OCI-LY1 (cell line): ENCODE results near the gene SMIM11.

Source experiments
- H2AFZ ChIP-seq: fragments of 200-600 bp; sonication (generic), shearing (Covaris generic); 2 replicates; pipeline ENCODE4 v1.6.0; 2014; ENCODE audit warnings: antibody characterized with exemption, mild to moderate bottlenecking, low read length
- H3F3A ChIP-seq: fragments of 200-600 bp; sonication (generic), shearing (Covaris generic); 2 replicates; pipeline ENCODE4 v1.6.0; 2014; ENCODE audit warnings: mild to moderate bottlenecking, antibody characterized with exemption, low read length, moderate library complexity; ENCODE audit not compliant: insufficient read depth
- H3K27ac ChIP-seq: fragments of 200-600 bp; sonication (generic); 2 replicates; pipeline ENCODE4 v1.5.1; 2014; ENCODE audit warnings: low read length, mixed run types, mild to moderate bottlenecking, low read depth; ENCODE audit not compliant: poor library complexity, severe bottlenecking
- H3K27me3 ChIP-seq: fragments of 200-600 bp; sonication (generic); 2 replicates; pipeline ENCODE4 v1.6.0; 2014; ENCODE audit warnings: antibody characterized with exemption, mild to moderate bottlenecking, low read length, moderate library complexity; ENCODE audit not compliant: insufficient read depth
- H3K36me3 ChIP-seq: fragments of 200-600 bp; sonication (generic); 2 replicates; pipeline ENCODE4 v1.6.1; 2014; ENCODE audit warnings: mild to moderate bottlenecking, antibody characterized with exemption, low read length, moderate library complexity, mixed read lengths; ENCODE audit not compliant: insufficient read depth
- H3K4me1 ChIP-seq: fragments of 200-600 bp; sonication (generic); 2 replicates; pipeline ENCODE4 v1.5.1; 2014; ENCODE audit warnings: mild to moderate bottlenecking, low read length, moderate library complexity; ENCODE audit not compliant: insufficient read depth, severe bottlenecking
- H3K4me2 ChIP-seq: fragments of 200-600 bp; sonication (generic), shearing (Covaris generic); 2 replicates; pipeline ENCODE4 v1.6.1; 2014; ENCODE audit warnings: low read length
- H3K4me3 ChIP-seq: fragments of 200-600 bp; sonication (generic); 2 replicates; pipeline ENCODE4 v1.5.1; 2014; ENCODE audit warnings: low read length, low read depth, mild to moderate bottlenecking, mixed read lengths; ENCODE audit not compliant: poor library complexity, severe bottlenecking
- H3K79me2 ChIP-seq: fragments of 200-600 bp; shearing (Covaris generic); 2 replicates; pipeline ENCODE4 v1.6.1; 2016; ENCODE audit warnings: mixed run types, low read length, mixed read lengths; ENCODE audit not compliant: insufficient read depth
- H3K9ac ChIP-seq: fragments of 200-600 bp; sonication (generic), shearing (Covaris generic); 2 replicates; pipeline ENCODE4 v1.6.1; 2014; ENCODE audit warnings: mild to moderate bottlenecking, low read length, mixed read lengths
- H3K9me2 ChIP-seq: fragments of 200-600 bp; sonication (generic), shearing (Covaris generic); 2 replicates; pipeline ENCODE4 v1.6.1; 2014; ENCODE audit warnings: low read depth, mild to moderate bottlenecking, low read length, mixed read lengths
- H3K9me3 ChIP-seq: fragments of 200-600 bp; shearing (Covaris generic); 2 replicates; pipeline ENCODE4 v1.6.1; 2014; ENCODE audit warnings: low read length, mixed read lengths
- H4K20me1 ChIP-seq: fragments of 200-600 bp; sonication (generic), shearing (Covaris generic); 2 replicates; pipeline ENCODE4 v1.6.0; 2016; ENCODE audit warnings: mild to moderate bottlenecking, low read length; ENCODE audit not compliant: insufficient read depth
- CTCF ChIP-seq: fragments of 200-600 bp; sonication (generic), shearing (Covaris generic); IDR thresholded peaks from 2 replicates; pipeline ENCODE4 v1.5.1; 2017; ENCODE audit warnings: mild to moderate bottlenecking, antibody characterized with exemption, low read length, moderate library complexity, mixed read lengths
- EZH2 ChIP-seq: fragments of 200-600 bp; sonication (generic), shearing (Covaris generic); IDR thresholded peaks from 2 replicates; pipeline ENCODE4 v1.8.0; 2017; ENCODE audit warnings: borderline replicate concordance, mixed run types, mild to moderate bottlenecking, antibody characterized with exemption, low read length, moderate library complexity, mixed read lengths

The SMIM11 gene

DNA sequence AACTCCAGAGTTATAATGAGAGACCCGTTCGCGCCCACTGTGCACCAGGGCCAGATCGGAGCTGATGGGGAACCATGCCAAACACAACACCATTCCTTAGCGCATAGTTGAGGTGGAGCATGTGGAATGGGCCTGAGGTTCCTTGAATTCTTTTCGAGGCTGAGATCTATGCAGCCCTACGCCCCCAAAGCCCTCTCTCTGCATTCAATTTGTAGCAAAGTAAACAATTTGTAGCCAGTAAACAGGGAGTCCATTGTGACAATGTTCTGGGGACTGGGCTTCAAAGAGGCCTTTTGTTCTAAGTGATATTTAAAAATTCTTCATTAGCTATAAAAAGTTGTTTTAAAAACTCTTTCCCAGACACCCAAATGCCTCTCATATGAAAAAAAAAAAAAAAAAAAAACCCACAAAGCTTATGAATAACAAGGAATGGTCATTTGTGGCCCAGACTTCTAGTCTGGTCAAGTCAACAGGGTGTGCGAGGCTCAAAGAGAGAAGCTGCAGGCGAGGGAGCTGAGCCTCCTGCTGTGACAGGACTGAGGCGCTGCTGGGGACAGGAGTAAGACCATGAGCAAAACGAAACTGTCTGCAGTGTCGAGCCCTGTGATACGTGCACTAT, 42.1 kb upstream of the SMIM11 start:
- Histone ChIP-seq H2AFZ (no peak overlapping the region), H3K4me2 (no peak overlapping the region), H3F3A (no peaks in the 10 kb centered on the region), H3K79me2 (no peaks in the 10 kb centered on the region), H3K4me3 (no peak overlapping the region), H3K4me1 (no peaks in the 10 kb centered on the region), H3K9ac (no peak overlapping the region), H4K20me1 (no peaks in the 10 kb centered on the region), H3K27me3 (no peaks in the 10 kb centered on the region), H3K9me2 (no peaks in the 10 kb centered on the region), H3K9me3 (no peaks in the 10 kb centered on the region), H3K36me3 (no peaks in the 10 kb centered on the region; the same call in 1 of the 2 replicates), H3K27ac (no peak overlapping the region)
- TF ChIP-seq CTCF (no peak), EZH2 (no peak)

GRCh38 chr21:34335316-34335715, 40.0 kb upstream of the SMIM11 start:
- H3K9ac ChIP-seq: no peak overlapping the region
- H3K4me2 ChIP-seq: no peak overlapping the region
- H2AFZ ChIP-seq: no peak overlapping the region
- H3K79me2 ChIP-seq: no peaks in the 10 kb centered on the region
- H3K4me3 ChIP-seq: no peak overlapping the region
- TF ChIP-seq CTCF (no peak), EZH2 (no peak)
- H3K27ac ChIP-seq: no peak overlapping the region
- no peaks in the 10 kb centered on the region for H3K9me3 ChIP-seq
- no peaks in the 10 kb centered on the region for H3K36me3 ChIP-seq
- no peaks in the 10 kb centered on the region for H4K20me1 ChIP-seq
- no peaks in the 10 kb centered on the region for H3F3A ChIP-seq
- no peaks in the 10 kb centered on the region; the same call in 1 of the 2 replicates for H3K27me3 ChIP-seq
- no peaks in the 10 kb centered on the region for H3K4me1 ChIP-seq
- no peaks in the 10 kb centered on the region for H3K9me2 ChIP-seq

DNA sequence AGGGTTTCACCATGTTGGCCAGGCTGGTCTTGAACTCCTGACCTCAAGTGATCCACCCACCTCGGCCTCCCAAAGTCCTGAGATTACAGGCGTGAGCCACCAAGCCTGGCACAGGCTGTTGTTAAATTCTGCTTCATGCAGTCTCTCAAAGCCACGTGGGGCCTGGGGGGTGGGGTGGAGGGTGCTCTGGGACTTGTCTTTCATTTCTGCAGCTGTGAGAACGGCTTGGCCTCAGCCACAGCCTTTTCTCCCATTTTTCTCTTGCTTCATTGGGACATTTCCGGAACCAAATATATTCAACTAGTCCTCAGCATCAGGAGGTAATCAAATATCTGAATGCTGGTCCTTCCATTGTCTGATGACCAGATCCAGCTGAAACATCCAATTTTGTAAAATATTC, 39.1 kb upstream of the SMIM11 start:
- TF ChIP-seq EZH2 (no peak), CTCF (no peak)
- H3K4me3 ChIP-seq: no peak overlapping the region
- H3K9ac ChIP-seq: no peak overlapping the region
- no peaks in the 10 kb centered on the region; the same call in 1 of the 2 replicates for H3K27me3 ChIP-seq
- no peak overlapping the region for H3K27ac ChIP-seq
- H3K9me2 ChIP-seq: no peaks in the 10 kb centered on the region
- H3K4me1 ChIP-seq: no peaks in the 10 kb centered on the region
- H4K20me1 ChIP-seq: no peaks in the 10 kb centered on the region
- H3K9me3 ChIP-seq: no peaks in the 10 kb centered on the region
- no peaks in the 10 kb centered on the region for H3K36me3 ChIP-seq
- no peak overlapping the region for H2AFZ ChIP-seq
- no peaks in the 10 kb centered on the region for H3K79me2 ChIP-seq
- no peaks in the 10 kb centered on the region for H3F3A ChIP-seq
- no peak overlapping the region for H3K4me2 ChIP-seq
